Colon (tissue), 2 donors: ENCODE measurements around the gene GRIFIN.

Experiments
- FAIRE-seq: peaks from 2 replicates; lab custom pipeline; 2012; peaks lifted over from hg19 to GRCh38; lab: Jason Lieb, UNC
- donor health status: control.
- donor health status: control.

GRIFIN gene

GRCh38 chr7:2432910-2433712 lies 43.1 kb downstream of the GRIFIN start:
- FAIRE-seq: no peak

DNA sequence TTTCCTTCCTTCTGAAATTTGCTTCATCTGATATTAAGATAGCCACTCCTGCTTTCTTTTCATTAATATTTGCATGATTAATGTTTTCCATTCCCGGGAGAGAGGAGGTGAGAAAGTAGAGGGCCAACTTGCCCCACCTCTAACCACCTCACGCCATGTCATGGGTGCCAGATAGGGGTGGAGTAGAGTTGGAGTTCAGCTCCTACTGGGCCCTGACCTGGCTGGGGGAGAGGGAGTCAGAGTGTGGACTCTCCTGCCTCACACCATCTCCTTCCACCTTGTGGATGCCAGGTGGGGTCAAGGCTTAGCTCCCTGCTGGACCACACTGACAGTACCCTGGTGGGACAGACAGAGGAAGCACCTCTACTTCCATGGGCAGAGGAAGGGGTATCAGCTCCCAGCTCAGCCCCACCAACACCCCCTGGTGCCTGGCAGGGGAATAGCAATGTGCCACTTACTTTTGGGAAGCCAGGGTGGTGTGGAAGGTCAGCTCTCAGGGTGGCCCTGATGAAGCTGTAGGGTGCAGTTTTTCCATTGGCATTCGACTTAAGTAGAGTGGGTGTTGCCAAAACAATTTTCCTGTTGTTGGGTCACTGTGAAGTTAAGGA lies 44.8 kb downstream of the GRIFIN start:
- FAIRE-seq: no peak

DNA sequence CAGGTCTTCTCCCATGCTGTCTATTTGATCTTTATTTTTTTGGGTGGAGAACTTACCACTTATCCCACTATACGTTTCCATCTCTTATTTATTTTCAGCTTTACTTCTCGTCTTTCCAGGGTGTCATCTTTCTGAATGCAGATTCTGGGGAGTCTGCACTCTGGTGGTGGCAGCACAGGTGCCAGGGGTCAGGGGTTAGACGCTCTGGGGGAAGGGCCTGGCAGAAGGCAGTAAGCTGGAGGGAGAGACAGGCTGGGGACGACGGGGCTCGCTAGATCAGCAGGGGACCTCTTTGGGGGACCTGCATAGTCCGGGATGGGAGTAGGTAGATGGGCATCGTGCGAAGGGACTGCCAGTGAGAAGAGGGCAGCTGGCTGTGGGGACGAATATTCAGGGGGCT lies 50.4 kb downstream of the GRIFIN start:
- FAIRE-seq: no peak
